ENCODE data around the gene PARVA. TPM values are rescaled to one million over a fixed set of nuclear protein-coding genes. Genes with fewer than 3 reads are reported as not detected.

The PARVA gene
- total RNA-seq, 1 experiment from 2014 or later: 29.1 TPM

DNA sequence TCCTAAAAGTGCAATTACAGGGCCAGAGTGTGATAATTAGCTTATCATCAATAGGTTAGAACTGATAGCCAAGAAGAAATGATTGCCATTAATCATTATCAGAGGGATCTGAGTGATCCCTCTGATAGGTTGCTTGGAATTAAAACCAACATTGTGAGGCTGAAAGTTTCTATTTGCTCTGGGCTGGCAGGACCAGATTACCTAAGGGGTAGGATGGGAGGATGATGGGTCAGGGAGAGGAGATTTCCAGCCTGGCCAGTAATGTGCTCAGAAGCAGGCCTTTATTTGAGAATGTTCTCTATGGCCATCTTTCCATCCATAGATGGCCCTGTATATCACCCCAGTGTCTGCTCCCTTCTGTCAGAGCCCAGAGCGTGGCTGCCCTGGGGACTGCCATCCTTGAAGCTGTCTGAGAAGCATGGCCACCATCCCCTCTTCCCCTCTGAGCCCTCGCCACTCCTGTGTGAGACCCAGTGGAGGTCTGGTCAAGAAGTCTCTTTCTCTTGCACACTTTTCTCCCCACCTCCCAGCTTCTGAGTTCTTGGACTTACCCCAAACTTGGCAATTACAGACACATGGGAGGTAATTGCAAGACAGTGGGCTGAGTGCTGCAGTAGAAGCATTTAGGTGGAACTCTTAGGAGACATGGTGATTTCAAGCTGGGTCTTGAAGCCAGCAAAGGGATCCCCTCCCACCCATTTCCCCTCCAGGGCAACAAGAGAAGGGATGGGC lies 11.7 kb downstream of the PARVA start:
- POLR2A ChIA-PET: no interaction called here
- in situ Hi-C loops (cut with HindIII; ENCODE audit: low pct_unique_long_range_greater_than_20kb, low sequenced_read_pairs) (no loop called here), intact Hi-C loops (cut with micrococcal nuclease; ENCODE audit: unreplicated experiment) (no loop called here)
- no peak overlapping the region for H3K4me3 ChIP-seq (ENCODE audit: low read depth in 2 of 2, low read length in 2 of 2)
- H3K27ac ChIP-seq (ENCODE audit: low read length): no peak overlapping the region
- no peaks in the 10 kb centered on the region for H3K4me1 ChIP-seq (ENCODE audit: control insufficient read depth, insufficient read depth, low read length)
- H3K9me3 ChIP-seq (ENCODE audit: control insufficient read depth, insufficient read depth, low read depth, low read length): 0 out of 2 replicates have a peak, but pooled peaks cover 2% of the 10 kb centered on the region
- CTCF ChIA-PET: interaction anchor here (0.6 kb wide), 1 partner anchor 763 kb away, joined by 3 read pairs; no protein-coding TSS in a partner anchor
- ATAC-seq (no peak), DNase-seq (ENCODE audit: low read depth, low spot score) (no peak)
- TF ChIP-seq, protein P1, sequence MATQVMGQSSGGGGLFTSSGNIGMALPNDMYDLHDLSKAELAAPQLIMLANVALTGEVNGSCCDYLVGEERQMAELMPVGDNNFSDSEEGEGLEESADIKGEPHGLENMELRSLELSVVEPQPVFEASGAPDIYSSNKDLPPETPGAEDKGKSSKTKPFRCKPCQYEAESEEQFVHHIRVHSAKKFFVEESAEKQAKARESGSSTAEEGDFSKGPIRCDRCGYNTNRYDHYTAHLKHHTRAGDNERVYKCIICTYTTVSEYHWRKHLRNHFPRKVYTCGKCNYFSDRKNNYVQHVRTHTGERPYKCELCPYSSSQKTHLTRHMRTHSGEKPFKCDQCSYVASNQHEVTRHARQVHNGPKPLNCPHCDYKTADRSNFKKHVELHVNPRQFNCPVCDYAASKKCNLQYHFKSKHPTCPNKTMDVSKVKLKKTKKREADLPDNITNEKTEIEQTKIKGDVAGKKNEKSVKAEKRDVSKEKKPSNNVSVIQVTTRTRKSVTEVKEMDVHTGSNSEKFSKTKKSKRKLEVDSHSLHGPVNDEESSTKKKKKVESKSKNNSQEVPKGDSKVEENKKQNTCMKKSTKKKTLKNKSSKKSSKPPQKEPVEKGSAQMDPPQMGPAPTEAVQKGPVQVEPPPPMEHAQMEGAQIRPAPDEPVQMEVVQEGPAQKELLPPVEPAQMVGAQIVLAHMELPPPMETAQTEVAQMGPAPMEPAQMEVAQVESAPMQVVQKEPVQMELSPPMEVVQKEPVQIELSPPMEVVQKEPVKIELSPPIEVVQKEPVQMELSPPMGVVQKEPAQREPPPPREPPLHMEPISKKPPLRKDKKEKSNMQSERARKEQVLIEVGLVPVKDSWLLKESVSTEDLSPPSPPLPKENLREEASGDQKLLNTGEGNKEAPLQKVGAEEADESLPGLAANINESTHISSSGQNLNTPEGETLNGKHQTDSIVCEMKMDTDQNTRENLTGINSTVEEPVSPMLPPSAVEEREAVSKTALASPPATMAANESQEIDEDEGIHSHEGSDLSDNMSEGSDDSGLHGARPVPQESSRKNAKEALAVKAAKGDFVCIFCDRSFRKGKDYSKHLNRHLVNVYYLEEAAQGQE (IDR thresholded peaks at IDR 0.05; ENCODE audit: insufficient read depth in 1 of 2, low read depth in 2 of 2, low read length in 1 of 2): no peak
- TF ChIP-seq TCF7L2 (IDR thresholded peaks at IDR 0.05; ENCODE audit: low read depth, low read length) (no peak), CTCF (IDR thresholded peaks at IDR 0.05) (no peak), SIN3A (IDR thresholded peaks at IDR 0.05; ENCODE audit: borderline replicate concordance, insufficient read depth, low read depth, low read length) (no peak), POLR2AphosphoS5 (IDR thresholded peaks at IDR 0.05; ENCODE audit: low read depth, low read length) (no peak)
- no TSS peak for BruUV-seq (replicated peaks)
- no peaks in the 10 kb centered on the region for H3K36me3 ChIP-seq (ENCODE audit: control insufficient read depth, insufficient read depth, low read length)
- H3K27me3 ChIP-seq (ENCODE audit: control insufficient read depth, insufficient read depth, low read length): no peaks in the 10 kb centered on the region

DNA sequence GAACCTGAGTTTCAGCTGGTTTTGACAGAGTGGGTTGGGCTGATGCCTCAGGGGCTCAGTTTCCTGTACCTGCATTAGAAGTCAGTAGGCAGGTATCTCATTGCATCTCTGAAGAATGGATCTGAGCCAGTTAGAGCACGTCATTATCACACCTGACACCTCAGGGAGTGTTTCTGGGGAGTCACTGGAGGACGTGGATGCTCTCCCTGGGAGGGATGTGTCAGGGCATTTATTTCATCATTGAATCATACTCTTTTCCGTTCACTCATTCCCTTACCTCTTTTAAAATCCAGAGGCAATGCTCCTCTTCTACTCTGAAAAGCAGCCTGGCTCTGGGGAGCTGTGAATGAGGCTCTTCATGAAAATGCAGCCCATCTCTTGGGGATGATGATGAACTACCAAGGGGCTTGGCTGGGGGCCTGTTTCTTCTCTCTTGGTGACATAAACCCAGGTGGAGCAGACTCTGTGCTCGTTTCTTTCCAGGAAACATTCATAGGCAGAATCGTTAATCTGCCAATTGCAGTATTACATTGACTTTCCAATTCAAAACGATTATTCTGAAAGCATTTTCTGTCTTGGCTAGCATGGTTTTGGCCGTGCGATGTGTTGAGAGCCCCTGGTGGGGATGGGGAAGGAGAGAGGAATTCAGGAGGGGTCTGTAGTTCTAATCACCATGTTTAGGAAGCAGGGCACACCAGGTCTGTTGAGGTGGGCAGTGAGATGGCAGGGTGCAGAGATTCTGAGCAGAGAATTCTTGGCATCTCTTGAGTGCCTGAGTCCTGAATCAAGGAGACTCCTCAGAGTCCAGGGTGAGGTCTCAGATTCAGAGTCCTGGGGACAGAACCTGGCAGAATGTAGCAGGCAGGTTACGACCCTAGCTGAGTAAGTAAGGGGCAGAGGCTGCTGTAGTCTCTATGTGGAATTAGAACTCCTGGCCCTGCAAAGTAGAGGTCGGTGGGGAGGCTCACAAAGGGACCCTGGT lies 12.6 kb downstream of the PARVA start:
- CTCF ChIA-PET: interaction anchor here (0.5 kb wide), 1 partner anchor 108 kb away, joined by 3 read pairs; no protein-coding TSS in a partner anchor
- no peak overlapping the region for H3K27ac ChIP-seq (ENCODE audit: low read length)
- H3K27me3 ChIP-seq (ENCODE audit: control insufficient read depth, insufficient read depth, low read length): no peaks in the 10 kb centered on the region
- H3K9me3 ChIP-seq (ENCODE audit: control insufficient read depth, insufficient read depth, low read depth, low read length): 0 out of 2 replicates have a peak, but pooled peaks cover 2% of the 10 kb centered on the region
- H3K36me3 ChIP-seq (ENCODE audit: control insufficient read depth, insufficient read depth, low read length): no peaks in the 10 kb centered on the region
- no peaks in the 10 kb centered on the region for H3K4me1 ChIP-seq (ENCODE audit: control insufficient read depth, insufficient read depth, low read length)
- ATAC-seq (no peak), DNase-seq (ENCODE audit: low read depth, low spot score) (no peak)
- in situ Hi-C loops (cut with HindIII; ENCODE audit: low pct_unique_long_range_greater_than_20kb, low sequenced_read_pairs): no loop called here
- H3K4me3 ChIP-seq (ENCODE audit: low read depth in 2 of 2, low read length in 2 of 2): no peak overlapping the region
- TF ChIP-seq CTCF (IDR thresholded peaks at IDR 0.05) (no peak), TCF7L2 (IDR thresholded peaks at IDR 0.05; ENCODE audit: low read depth, low read length) (no peak), SIN3A (IDR thresholded peaks at IDR 0.05; ENCODE audit: borderline replicate concordance, insufficient read depth, low read depth, low read length) (no peak), POLR2AphosphoS5 (IDR thresholded peaks at IDR 0.05; ENCODE audit: low read depth, low read length) (no peak)
- TF ChIP-seq, protein P1 (IDR thresholded peaks at IDR 0.05; ENCODE audit: insufficient read depth in 1 of 2, low read depth in 2 of 2, low read length in 1 of 2): no peak
- POLR2A ChIA-PET: no interaction called here
- intact Hi-C loops (cut with micrococcal nuclease; ENCODE audit: unreplicated experiment): no loop called here
- BruUV-seq (replicated peaks): no TSS peak

All from Panc1 (cell line).